Measurements from ENCODE around the gene CDK5RAP1.

DNA sequence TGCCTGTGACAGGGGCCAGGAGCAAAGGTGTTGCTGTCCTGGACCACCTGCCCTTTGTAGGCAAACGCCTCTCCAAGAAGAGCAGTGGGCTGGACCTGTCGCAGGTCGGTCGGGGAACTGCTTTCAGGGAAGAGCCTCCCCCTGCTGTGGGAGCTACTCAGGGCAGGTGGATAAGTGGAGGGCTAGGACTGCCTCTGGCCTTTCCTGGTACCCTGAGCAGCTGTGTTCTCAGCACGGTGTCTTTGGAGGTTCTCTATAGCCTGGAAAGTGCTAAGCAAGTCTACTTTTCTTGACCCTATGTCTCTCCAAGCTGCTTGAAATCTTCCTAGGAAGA, 83.3 kb downstream of the CDK5RAP1 start:
- TF ChIP-seq, protein P1, sequence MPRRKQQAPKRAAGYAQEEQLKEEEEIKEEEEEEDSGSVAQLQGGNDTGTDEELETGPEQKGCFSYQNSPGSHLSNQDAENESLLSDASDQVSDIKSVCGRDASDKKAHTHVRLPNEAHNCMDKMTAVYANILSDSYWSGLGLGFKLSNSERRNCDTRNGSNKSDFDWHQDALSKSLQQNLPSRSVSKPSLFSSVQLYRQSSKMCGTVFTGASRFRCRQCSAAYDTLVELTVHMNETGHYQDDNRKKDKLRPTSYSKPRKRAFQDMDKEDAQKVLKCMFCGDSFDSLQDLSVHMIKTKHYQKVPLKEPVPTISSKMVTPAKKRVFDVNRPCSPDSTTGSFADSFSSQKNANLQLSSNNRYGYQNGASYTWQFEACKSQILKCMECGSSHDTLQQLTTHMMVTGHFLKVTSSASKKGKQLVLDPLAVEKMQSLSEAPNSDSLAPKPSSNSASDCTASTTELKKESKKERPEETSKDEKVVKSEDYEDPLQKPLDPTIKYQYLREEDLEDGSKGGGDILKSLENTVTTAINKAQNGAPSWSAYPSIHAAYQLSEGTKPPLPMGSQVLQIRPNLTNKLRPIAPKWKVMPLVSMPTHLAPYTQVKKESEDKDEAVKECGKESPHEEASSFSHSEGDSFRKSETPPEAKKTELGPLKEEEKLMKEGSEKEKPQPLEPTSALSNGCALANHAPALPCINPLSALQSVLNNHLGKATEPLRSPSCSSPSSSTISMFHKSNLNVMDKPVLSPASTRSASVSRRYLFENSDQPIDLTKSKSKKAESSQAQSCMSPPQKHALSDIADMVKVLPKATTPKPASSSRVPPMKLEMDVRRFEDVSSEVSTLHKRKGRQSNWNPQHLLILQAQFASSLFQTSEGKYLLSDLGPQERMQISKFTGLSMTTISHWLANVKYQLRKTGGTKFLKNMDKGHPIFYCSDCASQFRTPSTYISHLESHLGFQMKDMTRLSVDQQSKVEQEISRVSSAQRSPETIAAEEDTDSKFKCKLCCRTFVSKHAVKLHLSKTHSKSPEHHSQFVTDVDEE (CRISPR knock-in tag; IDR thresholded peaks at IDR 0.05) = no peak
- TF ChIP-seq, protein P2, sequence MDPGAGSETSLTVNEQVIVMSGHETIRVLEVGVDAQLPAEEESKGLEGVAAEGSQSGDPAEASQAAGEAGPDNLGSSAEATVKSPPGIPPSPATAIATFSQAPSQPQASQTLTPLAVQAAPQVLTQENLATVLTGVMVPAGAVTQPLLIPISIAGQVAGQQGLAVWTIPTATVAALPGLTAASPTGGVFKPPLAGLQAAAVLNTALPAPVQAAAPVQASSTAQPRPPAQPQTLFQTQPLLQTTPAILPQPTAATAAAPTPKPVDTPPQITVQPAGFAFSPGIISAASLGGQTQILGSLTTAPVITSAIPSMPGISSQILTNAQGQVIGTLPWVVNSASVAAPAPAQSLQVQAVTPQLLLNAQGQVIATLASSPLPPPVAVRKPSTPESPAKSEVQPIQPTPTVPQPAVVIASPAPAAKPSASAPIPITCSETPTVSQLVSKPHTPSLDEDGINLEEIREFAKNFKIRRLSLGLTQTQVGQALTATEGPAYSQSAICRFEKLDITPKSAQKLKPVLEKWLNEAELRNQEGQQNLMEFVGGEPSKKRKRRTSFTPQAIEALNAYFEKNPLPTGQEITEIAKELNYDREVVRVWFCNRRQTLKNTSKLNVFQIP (CRISPR knock-in tag; IDR thresholded peaks at IDR 0.05; ENCODE audit: borderline replicate concordance, low read depth) = no peak
- TF ChIP-seq, protein P3, sequence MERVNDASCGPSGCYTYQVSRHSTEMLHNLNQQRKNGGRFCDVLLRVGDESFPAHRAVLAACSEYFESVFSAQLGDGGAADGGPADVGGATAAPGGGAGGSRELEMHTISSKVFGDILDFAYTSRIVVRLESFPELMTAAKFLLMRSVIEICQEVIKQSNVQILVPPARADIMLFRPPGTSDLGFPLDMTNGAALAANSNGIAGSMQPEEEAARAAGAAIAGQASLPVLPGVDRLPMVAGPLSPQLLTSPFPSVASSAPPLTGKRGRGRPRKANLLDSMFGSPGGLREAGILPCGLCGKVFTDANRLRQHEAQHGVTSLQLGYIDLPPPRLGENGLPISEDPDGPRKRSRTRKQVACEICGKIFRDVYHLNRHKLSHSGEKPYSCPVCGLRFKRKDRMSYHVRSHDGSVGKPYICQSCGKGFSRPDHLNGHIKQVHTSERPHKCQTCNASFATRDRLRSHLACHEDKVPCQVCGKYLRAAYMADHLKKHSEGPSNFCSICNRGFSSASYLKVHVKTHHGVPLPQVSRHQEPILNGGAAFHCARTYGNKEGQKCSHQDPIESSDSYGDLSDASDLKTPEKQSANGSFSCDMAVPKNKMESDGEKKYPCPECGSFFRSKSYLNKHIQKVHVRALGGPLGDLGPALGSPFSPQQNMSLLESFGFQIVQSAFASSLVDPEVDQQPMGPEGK (CRISPR knock-in tag; IDR thresholded peaks at IDR 0.05; ENCODE audit: borderline replicate concordance) = no peak
- TF ChIP-seq RARB (CRISPR knock-in tag; IDR thresholded peaks at IDR 0.05) = no peak
